Kidney epithelial cell (primary cell): ENCODE results near the gene ZNF524. TPM values are rescaled to one million over a fixed set of nuclear protein-coding genes. Genes with fewer than 3 reads are reported as not detected.

Experiments used
- DNase-seq: peaks from one replicate; pipeline ENCODE4 v3.0.0-alpha.2; 2010; ENCODE audit warnings: low read depth
- H3K27me3 ChIP-seq: 2 replicates; pipeline ENCODE4 v1.6.0; 2011; ENCODE audit warnings: low read length; ENCODE audit not compliant: control insufficient read depth, insufficient read depth
- H3K36me3 ChIP-seq: 2 replicates; pipeline ENCODE4 v1.5.1; 2011; ENCODE audit warnings: low read length; ENCODE audit not compliant: control insufficient read depth, insufficient read depth
- H3K4me3 ChIP-seq: 2 replicates; pipeline ENCODE4 v1.5.1; 2011; ENCODE audit warnings: low read depth, mild to moderate bottlenecking, control low read depth, low read length
- total RNA-seq: library from RNA; depleted of rRNA; stranded (reverse); fragments of >200 nt; gene quantifications from 2 replicates; pipeline ENCODE4 v1.2.3, GENCODE V29; 2015
- TF ChIP-seq, protein P1 (sequence below): IDR thresholded peaks from 2 replicates; pipeline ENCODE4 v1.5.1; 2011; ENCODE audit warnings: mild to moderate bottlenecking, moderate library complexity, low read length, control low read depth, inconsistent platforms; ENCODE audit not compliant: insufficient read depth, poor library complexity, severe bottlenecking

The ZNF524 gene
- total RNA-seq, 1 donor from 2014 or later, result 32.7 TPM

DNA sequence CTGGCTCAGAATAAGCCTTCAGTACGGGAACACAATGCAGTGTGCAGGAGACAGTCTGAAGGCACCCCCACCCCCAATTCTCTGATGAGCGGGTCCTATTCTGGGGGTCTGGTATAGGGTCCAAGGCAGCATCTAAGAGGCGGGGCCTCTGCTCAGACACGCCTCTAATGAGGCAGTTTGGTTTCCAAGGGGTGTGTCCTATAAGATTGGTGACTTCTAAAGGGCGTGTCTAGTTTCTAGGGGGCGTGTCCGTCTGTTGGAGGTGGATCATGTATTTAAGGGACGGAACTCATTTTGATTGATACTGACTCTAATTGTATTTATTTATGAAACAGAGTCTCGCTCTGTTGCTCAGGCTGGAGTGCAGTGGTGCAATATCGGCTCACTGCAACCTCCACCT is 9.5 kb upstream of the ZNF524 start:
- H3K36me3 ChIP-seq, result no peaks in the 10 kb centered on the region
- H3K4me3 ChIP-seq, result no peak overlapping the region
- no peaks in the 10 kb centered on the region for H3K27me3 ChIP-seq
- TF ChIP-seq, protein P1, sequence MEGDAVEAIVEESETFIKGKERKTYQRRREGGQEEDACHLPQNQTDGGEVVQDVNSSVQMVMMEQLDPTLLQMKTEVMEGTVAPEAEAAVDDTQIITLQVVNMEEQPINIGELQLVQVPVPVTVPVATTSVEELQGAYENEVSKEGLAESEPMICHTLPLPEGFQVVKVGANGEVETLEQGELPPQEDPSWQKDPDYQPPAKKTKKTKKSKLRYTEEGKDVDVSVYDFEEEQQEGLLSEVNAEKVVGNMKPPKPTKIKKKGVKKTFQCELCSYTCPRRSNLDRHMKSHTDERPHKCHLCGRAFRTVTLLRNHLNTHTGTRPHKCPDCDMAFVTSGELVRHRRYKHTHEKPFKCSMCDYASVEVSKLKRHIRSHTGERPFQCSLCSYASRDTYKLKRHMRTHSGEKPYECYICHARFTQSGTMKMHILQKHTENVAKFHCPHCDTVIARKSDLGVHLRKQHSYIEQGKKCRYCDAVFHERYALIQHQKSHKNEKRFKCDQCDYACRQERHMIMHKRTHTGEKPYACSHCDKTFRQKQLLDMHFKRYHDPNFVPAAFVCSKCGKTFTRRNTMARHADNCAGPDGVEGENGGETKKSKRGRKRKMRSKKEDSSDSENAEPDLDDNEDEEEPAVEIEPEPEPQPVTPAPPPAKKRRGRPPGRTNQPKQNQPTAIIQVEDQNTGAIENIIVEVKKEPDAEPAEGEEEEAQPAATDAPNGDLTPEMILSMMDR, result no peak
- no peak for DNase-seq

DNA sequence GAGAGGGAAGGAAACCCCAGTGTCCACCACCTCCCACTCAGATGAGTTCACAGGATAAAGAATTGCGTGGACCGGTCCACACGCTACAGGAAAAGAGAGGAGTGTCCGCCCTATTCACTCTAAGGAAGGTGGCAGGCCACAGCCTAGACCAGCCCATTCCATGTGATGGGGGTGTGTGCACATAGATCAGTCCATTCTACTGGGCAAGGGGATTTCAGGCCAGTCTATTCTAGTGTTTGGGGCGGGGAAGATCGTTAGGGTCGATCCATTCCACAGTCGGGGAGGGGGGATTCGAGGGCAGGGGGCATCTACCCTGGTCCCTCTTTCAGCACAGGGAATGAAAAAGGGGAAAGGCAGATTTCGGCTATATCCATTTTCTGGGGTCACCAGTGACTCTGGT is 8.5 kb upstream of the ZNF524 start:
- no peak for DNase-seq
- no peak overlapping the region for H3K4me3 ChIP-seq
- TF ChIP-seq, protein P1, result no peak
- no peaks in the 10 kb centered on the region for H3K27me3 ChIP-seq
- H3K36me3 ChIP-seq, result no peaks in the 10 kb centered on the region

DNA sequence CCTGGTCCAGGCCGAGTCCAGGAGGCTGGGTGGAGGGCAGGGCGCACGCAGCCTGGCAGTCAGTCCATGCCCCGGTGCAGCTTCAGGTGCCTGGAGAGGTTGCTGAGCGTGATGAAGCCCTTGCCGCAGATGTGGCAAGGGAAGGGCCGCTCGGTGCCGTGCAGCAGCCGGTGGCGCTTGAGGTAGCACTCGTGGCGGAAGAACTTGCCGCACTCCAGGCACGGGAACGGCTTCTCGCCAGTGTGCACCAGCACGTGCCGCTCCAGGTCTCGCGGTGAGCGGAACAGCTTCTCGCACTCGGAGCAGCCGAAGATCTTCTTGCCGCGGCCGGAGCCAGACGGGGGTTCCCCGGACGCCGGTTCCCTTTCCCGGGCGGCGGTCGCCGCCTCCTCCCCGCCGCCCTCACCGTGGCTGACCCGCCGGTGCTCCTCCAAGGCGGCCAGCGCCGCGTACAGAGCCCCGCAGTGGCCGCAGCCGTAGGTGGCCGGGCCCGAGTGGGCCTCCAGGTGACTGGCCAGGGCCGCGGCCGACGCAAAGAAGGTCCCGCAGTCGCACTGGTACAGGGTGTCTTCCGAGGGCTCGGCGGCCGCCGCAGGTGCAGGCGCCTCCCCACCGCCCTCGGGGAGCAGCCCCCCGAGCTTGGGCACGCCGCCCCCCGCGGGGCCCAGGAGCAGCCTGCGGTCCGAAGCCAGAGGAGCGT is 7.5 kb upstream of the ZNF524 start:
- TF ChIP-seq, protein P1, result no peak
- Histone ChIP-seq H3K4me3 (no peak overlapping the region), H3K27me3 (no peaks in the 10 kb centered on the region), H3K36me3 (no peaks in the 10 kb centered on the region)
- no peak for DNase-seq

DNA sequence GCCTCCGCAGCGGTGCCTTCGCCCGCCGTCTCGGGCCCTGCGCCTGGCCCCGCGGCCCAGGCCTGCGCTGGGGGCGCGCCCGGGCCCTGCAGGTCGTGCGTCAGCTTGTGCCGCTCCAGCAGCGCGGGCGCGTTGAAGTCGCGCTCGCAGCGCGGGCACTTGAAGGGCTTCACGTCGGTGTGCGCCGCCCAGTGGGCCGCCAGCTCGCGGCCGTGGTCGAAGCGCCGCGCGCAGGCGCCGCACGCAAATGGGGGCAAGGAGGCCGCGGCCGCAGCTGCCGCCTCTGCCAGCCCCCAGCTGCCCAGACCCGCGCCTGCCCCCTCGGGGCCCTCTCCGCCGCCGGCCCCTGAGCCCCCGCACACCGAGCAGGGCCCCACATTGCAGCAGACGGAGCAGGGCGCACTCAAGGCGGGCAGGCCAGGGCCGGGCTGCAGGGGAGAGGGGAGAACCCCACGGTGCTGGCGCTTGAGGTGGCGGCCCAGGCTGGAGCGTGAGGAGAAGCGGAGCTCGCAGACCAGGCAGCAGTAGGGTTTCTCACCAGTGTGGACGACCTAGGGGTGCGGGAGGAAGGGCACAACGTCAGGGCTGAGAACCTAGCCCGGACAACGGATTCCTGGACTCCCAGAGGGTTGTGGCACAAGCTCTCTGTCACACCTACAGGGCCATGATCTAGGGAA is 6.9 kb upstream of the ZNF524 start:
- DNase-seq, result no peak
- Histone ChIP-seq H3K4me3 (no peak overlapping the region), H3K36me3 (no peaks in the 10 kb centered on the region), H3K27me3 (no peaks in the 10 kb centered on the region)
- TF ChIP-seq, protein P1, result no peak

DNA sequence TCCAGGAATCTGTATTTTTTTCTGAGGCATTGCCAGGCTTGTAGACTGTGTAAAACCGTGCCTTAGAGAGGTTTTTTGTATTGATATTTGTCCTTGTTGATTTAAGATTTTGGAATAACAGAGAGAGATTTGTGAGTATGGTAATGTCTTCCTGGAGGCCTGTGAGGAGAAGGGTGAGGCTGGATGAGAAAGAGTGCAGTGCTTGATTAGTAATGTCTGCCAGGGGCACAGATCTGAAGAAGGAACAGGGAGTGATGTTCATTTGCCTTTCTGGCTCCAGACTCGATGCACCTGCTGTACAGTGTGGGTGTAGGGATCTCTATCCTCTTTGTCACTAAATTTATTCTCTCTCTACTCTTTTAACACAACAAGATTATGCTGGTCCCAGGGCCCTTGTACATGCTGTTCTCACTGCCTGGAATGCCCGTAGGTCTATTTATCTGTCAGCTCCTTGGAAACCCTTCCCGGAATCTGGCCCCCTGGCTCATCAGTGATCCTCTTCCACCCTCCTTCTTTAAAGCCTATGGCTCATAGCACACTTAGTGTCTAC is 5.0 kb upstream of the ZNF524 start:
- no peaks in the 10 kb centered on the region for H3K27me3 ChIP-seq
- DNase-seq, result no peak
- H3K4me3 ChIP-seq, result no peak overlapping the region
- TF ChIP-seq, protein P1, result no peak
- H3K36me3 ChIP-seq, result no peaks in the 10 kb centered on the region
